HG03565 (cell line): ENCODE data around the gene SPOCK2.
A peak's percentile ranks its signal among the peaks of the same experiment; 100 is the strongest.
"Not testable (repeated sequence)": the region's sequence is repeated elsewhere in the genome, so short reads cannot be mapped to it uniquely, and the experiment has no call there.

Source experiments
- ATAC-seq: cut with Tn5 transposase; IDR thresholded peaks from one replicate; pipeline ENCODE4 v1.9.1; 2021; ENCODE audit warnings: mild to moderate bottlenecking, moderate library complexity; ENCODE audit not compliant: unreplicated experiment

Gene SPOCK2

GRCh38 chr10:72087969-72088888 is at the start of gene SPOCK2:
TSS of gene SPOCK2 (minus strand) at chr10:72088551. CDS start at chr10:72088328, 223 bp downstream.
- ATAC-seq: no peak

DNA sequence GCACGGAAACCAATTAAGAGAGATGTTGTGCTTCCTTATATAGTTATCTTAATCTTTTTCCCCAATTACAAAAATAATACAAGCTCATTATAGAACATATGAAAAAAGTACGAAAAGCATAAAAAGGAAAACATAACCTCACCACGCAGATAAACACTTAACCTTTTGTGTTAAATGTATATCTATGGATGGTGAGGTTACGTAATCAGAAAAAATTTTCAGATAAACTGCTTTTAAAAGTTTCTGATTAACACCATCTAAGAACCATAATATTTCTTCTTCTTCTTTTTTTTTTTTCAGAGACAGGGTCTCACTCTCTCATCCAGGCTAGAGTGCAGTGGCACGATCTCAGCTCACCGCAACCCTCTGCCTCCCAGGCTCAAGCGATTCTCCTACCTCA is 49.2 kb upstream of the SPOCK2 start:
- ATAC-seq: no peak

DNA sequence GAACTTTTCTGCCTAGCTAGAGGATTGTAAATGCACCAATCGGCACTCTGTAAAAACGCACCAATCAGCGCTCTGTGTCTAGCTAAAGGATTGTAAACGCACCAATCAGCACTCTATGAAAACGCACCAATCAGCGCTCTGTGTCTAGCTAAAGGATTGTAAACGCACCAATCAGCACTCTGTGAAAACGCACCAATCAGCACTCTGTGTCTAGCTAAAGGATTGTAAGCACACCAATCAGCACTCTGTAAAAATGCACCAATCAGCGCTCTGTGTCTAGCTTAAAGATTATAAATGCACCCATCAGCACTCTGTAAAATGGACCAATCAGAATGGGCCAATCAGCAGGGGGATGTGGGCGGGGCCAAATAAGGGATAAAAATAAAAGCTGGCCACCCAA is 47.9 kb upstream of the SPOCK2 start:
- not testable (repeated sequence) for ATAC-seq

GRCh38 chr10:72134785-72135767 is 46.7 kb upstream of the SPOCK2 start:
- ATAC-seq: no peak

- peak; percentile 74 for ATAC-seq
Observed at GRCh38 chr10:72133517-72133916, 45.2 kb upstream of the SPOCK2 start.

DNA sequence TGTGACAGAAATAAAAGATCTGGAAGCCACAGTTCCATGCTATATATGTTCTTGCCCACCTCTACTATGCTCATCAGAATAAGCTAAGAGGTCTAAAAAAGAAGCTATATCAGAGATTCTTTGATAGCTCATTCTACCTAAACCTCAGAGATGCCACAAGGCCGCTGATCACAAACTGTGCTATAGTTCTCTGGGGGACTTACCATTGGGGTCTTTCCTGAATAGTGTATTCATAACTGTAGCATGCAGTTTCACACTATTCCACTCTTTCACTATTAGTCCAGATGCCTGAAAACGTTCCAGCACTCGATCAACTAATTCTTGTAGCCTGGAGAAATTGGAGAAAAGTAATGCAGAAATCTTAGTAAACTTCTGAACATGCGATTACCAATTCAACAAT is 44.5 kb upstream of the SPOCK2 start:
- ATAC-seq: no peak

DNA sequence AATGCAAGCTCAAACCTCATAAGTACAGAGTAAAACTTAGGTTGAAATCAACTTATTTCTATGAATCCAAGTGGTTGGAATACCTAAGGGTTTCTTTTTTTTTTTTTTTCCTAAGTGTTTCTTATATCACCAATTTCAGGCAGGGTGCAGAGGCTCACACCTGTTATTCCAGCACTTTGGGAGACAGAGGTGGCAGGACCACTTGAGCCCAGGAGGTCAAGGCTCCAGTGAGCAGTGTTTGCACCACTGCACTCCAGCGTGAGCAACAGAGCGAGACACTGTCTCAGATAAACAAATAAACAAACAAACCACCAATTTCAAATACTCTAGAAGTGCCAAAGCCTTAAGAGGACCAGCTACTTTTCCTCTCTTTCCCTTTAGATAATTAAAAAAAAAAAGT is 39.2 kb upstream of the SPOCK2 start:
- ATAC-seq: no peak

- ATAC-seq: no peak
Observed at GRCh38 chr10:72126872-72127232, 38.5 kb upstream of the SPOCK2 start.

GRCh38 chr10:72126184-72126871 is 38.0 kb upstream of the SPOCK2 start:
- no peak for ATAC-seq

- no peak for ATAC-seq
Observed at GRCh38 chr10:72124989-72125388, 36.6 kb upstream of the SPOCK2 start.

DNA sequence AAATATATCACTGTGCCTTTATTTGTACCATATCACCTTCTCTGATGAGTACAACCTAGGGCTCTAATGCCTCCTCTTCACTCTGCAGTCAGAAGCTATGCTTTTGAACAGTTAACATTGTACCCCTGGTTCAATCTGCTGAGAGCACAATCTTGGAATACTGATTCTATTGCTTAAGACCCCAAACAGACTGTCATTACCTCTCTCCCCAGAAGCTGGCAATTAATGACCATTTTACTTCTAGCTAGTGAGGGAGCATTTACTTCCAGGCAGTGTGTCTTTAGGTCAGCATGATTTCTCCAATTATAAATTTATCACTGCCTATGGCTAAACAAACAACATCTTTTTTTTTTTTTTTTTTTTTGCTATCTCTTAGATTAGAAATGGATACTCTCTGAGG is 36.0 kb upstream of the SPOCK2 start:
- no peak for ATAC-seq

DNA sequence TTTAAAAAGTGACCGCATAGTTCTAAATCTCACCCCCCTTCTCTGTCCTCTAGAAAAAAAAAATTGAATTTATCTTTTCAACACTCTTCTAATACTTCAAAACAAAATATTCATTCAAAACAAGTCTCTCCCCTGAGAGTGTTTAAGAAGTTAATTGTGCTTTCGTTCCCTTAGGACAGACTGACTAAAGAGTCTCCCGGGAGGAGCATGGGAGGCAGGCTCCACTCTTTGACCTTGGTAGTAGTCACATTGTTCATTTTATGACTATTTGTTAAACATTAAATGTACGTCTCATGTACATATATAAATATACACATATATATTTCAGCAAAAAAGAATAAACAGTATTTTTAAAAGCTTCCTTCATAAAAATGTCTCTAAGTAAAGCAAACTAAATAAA is 35.3 kb upstream of the SPOCK2 start:
- ATAC-seq: no peak

GRCh38 chr10:72122221-72122620 is 33.9 kb upstream of the SPOCK2 start:
- no peak for ATAC-seq

GRCh38 chr10:72121389-72121788 is 33.0 kb upstream of the SPOCK2 start:
- no peak for ATAC-seq

DNA sequence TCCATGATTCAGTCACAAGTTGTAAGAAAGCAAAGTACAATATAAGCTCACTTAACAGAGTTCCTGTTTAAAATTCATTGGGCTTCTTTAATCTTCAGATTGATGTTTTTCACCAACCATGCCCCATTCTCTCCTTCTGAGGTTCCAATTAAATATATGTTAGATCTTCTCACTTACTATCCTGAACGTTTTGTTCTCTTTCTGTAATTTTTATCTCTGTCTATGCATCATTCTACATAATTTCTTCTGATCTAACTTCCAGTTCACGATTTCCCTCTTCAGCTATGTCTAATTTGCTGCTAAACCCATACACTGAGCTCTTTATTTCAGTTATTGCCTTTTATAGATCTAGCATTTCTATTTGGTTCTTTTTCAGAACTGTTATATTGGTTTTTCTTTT is 28.0 kb upstream of the SPOCK2 start:
- no peak for ATAC-seq

- ATAC-seq: no peak
Observed at GRCh38 chr10:72114706-72115450, 26.5 kb upstream of the SPOCK2 start.

DNA sequence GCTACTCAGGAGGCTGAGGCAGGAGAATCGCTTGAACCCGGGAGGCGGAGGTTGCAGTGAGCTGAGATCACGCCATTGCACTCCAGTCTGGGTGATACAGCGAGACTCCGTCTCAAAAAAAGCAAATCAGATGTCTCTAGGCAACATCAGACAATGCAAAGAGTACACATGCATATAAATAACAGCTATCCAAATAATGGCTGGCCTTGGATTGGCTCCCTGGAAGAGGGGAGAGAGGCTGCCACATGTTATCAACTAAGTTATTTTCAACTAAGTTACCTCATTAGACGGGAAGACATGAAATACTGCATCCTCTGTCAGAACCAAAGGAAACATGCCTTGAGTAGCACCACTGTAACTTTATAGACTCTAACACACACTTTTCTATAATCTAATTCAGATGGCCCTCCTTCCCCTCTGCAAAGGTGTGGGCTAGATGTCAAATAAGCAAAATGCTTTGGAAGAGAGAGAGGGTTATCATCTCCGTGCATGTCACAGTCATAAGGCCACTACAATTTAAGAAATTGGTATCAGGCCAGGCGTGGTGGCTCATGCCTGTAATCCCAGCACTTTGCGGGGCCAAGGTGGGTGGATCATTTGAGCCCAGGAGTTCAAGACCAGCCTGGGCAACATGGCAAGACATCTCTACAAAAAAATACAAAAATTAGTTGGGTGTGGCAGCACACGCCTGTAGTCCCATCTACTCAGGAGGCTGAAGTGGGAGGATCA is 22.5 kb upstream of the SPOCK2 start:
- no peak for ATAC-seq

DNA sequence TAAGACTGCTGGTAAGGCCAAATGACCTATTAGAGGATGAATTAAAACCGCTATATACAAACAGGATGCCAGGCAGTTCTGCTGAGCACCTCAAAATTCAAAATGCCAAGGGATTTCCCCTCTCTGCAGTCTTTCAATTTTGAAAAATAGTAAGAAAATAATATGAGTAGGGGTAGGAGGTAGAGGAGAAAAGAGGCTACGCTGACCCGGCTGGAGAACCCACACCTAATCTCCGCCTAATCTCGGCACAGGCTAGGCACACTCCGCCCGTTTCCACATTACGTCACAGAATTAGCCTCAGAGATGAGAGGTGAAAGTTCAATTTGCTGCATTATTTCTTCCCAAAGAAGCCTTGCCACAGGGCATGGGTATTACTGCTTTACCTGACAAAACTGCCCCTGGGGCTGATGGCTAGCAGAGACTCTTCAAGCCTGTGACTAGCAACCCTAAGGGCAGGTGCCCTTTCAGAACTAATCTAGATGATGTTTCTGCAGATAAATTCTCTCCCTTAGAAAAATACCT is 21.3 kb upstream of the SPOCK2 start:
- ATAC-seq: no peak

DNA sequence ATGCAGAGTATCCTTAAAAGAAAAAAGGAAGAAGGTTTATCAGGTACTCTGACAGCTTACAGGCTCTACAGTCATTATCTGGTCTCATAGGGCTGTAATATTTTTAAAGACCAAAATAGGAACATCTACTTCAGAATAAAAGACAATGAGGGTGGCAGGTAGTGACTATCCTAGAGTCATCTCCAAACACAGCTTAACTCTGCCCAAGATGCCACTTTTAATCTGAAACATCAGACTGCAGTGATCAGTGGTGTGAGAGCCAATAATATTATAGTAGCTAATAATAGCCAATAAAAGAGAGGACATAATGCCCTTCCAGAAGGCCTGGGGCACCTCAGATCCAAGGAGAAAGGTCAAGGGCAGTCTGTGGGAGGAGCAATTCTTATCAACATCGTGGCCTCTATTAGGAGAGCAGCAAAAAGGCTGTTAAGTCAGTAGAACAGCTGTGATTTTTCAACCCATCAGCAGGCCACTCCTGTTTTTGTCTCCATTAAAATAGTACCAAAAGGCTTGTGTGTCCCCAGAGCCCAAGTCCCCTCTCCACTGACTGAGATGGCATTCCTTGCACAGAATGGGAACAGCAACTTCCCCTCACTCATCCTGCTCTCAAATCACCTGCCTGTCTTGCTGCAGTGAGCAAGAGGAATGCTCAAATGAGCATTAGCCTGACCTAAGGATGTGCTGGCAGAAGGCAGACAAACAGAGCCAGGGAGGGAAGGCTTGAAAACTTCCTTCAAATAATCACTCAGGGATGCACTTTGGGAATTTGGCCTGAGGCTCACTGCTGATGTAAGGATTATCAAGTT is 20.7 kb upstream of the SPOCK2 start:
- ATAC-seq: no peak
